Fibroblast of skin of left biceps (primary cell): ENCODE results near the gene FMN1.
"Not testable (repeated sequence)": the region's sequence is repeated elsewhere in the genome, so short reads cannot be mapped to it uniquely, and the experiment has no call there.

ENCODE experiments used
- DNase-seq, 2 experiments: peaks; one replicate each; pipeline ENCODE4 v3.0.0-alpha.2; 2013; ENCODE audit warnings: low read depth in 2 of 2

The FMN1 gene

GRCh38 chr15:33094336-33094735 is 100.2 kb downstream of the FMN1 start:
- no peak for DNase-seq

- DNase-seq: no peak
These were observed 101.3 kb downstream of the FMN1 start for GRCh38 chr15:33093222-33093621.

- DNase-seq: no peak
These were observed 102.4 kb downstream of the FMN1 start for GRCh38 chr15:33091983-33092693.

DNA sequence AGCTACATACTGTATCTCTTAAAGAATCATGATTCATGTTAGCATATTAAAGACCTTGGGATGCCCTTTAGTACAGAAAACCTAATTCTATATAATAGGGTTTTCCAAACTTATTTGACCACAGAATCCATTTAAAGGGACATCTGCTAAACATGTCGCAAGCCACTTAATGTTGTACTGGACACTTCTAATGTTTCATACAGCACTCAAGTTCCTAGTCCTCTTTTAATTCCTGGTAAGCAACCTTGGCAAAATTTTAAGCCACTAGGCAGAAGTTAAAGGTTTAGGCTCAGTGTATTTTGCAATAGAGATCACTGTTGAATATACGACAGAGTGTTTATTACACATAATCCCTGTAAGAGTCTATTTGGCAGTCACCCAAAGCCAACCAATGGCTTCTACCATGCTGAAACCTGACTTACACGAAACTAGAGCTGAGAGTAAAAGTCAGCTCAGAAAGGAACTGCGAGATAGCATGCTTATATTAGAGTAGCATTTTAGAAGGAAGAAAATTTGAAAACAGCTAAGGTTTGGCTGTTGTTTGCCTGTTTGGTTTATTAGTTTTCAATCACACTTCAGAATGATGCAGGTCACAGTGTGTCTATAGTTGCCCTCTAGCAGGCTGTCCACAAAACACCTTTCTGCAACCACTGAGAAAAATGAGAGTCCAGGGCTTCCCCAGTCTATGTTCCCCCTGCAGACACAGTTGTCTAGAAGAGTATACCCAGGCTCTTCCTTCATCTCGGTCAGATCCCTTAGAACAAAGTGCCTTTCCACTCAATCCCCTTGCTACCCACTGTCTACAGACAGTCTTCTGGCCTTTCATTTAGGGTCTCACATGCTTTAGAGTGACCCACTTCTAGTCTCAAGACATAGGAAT is 104.4 kb downstream of the FMN1 start:
- peak in 1 of 2 experiments; percentile 40 for DNase-seq

- no peak for DNase-seq
These were observed 105.2 kb downstream of the FMN1 start for GRCh38 chr15:33089165-33089877.

DNA sequence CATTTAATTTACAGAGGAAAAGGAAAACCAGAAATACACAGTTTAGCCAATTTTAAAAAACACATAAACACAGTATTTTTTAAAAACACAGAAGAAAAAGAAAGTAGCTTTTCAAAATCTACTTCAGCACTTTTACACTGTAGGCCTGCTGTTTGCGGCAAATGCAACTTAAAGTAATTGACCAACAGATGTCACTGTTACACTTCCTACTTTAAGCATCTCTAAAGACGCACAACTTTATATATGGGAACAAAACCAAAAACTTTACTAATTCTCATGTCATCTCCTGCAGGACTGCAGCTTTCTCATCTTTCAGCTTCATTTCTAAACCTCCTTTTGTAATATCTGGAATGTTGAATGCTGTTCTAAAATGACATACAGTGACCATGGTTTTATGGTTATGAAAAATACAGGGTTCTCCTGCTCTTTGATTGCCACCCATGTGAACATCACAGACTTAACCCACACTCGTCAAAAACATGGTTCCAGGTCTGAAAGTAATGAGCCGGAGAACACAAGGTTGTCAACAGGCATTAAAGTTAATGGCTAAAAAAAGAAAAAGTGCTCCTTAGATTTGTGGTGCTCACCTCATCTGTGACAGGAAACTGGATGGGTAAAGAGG is 107.9 kb downstream of the FMN1 start:
- peak in 1 of 2 experiments; percentile 53 for DNase-seq

GRCh38 chr15:33084661-33085060 is 109.9 kb downstream of the FMN1 start:
- DNase-seq: no peak

DNA sequence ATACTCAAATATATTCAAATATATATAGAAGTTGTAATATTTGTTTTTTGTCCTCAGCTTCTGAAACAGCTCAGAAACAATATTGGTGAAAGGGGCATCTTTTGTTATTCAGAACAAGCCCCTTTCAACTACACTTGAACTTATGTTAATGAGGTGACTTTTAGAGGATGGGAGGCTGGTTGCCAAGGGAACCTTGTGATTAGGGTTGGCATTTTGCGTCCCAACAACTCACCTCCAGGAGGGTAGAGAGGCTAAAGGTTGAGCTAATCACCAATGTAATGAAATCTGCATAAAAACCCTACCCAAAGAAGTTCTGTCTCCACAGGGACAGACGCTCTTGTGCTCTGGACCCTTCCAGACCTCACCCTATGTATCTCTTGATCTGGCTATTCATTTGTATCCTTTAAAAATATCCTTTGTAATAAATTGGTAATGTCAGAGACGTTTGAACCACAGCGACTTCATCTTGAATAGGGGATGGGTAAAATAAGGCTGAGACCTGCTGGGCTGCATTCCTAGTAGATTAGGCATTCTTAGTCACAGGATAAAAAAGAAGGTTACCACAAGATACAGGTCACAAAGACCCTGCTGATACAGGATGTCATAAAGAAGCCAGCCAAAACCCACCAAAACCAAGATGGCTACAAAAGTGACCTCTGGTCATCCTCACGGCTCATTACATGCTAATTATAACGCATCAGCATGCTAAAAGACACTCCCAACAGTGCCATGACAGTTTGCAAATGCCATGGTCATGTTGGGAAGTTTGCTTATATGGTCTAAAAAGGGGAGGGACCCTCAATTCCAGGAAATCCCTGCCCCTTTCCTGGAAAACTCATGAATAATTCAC is 111.1 kb downstream of the FMN1 start:
- no peak for DNase-seq

DNA sequence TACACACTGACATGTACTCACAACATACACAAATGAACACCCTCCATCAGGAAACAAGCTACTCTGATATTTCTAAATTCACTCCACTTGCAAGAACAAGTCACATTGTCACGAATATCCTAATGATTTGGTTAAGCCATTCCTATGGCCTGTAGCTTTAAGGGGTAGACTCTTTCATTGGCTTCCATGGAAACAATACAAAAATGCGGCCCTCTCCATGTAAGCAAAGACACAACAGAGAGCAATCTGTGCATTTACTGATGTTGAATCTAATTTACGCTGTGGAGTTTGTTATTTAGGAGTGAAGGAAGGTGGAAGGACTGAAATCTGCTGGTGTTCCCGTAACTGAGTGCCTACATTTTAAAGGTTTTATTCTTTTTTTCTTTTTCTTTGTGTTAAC is 114.5 kb downstream of the FMN1 start:
- no peak for DNase-seq

DNA sequence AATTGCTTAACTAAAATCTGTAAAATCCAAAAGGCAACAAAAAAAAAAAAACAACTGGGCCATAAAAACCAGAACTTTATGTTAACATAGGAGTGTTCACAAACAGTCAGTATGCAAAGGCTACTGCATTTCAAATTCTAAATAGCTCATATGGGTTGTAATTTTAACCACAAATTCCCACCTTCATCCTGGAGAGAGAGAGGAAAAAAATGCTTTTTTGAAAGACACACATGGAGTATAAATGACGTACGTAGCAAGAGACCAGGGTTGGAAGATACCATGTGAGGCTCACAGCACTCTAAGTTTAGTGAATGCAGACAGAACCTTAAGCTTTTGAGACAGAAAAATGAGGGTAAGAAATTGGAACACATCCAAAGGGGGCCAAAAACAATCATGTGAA is 115.9 kb downstream of the FMN1 start:
- no peak for DNase-seq

GRCh38 chr15:33076937-33077336 is 117.6 kb downstream of the FMN1 start:
- DNase-seq: no peak

DNA sequence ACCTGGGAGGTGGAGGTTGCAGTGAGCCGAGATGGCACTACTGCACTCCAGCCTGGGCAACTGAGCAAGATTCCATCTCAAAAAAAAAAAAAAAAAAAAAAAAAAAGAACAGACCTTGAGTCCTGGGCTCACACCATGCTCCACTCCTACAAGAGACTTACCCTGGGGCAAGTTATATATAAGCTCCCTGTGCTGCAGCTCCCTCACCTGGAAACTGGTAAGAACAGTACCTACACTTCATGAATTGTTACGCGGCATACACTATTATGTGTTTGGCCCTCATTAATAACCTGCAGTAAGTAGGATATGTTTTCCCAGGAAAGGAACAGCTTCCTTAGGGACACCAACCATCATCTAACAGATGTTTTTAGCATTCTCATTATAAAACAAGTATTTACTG is 119.6 kb downstream of the FMN1 start:
- DNase-seq: no peak

DNA sequence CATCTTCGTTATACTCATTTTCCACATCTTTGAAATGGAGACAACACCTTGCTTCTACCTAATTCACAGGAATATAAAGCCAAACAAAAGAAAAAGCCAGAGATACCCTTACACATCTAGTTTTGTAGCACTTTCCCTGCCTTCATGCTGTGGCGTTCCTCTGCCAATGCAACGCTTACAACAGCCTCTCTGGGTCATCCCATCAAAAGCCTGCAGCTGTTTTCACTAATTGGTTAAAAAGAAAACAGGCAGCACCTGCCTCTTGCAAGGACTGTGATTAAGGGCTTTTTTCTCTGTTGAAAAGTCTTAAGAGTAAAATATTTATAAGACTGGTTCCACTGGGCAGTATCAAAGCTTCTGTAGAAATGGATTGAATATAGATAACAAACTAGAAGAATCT is 120.3 kb downstream of the FMN1 start:
- no peak for DNase-seq

DNA sequence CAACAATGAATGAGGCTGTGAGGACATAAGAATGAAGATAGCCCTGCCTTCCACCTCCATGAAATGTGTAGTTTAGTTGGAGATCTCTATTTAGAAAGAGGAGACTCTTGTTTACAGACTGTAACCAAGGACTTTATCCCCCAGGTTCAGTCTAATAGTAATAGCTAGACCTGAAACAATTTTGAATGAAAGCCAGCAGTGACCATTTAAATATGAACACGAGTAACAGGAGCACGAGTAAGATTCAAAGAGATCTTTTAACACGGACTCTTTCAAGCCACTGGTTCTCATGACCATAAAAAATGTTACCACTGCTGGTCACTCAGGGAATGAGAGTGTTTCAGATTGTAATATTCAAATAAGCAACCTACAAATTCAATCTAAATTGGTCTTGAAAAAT is 123.1 kb downstream of the FMN1 start:
- no peak for DNase-seq

- not testable (repeated sequence) for DNase-seq
These were observed 124.6 kb downstream of the FMN1 start for GRCh38 chr15:33069903-33070302.

GRCh38 chr15:33069161-33069560 is 125.4 kb downstream of the FMN1 start:
- DNase-seq: no peak

- no peak for DNase-seq
These were observed 126.0 kb downstream of the FMN1 start for GRCh38 chr15:33068511-33068990.

DNA sequence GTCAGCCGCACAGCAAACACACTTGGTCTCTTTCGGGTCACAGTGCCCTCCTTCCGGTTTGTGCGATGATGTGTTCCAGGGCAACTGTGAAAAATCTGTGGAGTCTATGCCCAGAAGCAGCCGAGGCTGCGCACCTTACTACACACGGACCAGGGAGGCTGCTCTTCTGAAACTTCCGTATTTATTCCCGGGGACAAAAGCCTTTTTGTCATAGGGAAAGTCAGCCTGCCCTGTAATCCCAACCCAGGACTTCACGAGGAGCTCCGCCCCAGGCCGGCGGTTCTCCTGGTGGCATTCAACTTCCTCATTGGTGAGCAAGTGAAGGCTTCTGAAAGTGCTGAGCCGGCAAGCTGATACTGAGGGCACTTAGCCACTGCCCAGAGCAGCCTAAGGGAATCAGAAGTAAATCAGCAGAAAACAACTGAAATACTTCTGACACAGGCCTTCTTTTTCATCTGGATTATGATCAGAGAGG is 126.5 kb downstream of the FMN1 start:
- DNase-seq: no peak

GRCh38 chr15:33067456-33067855 is 127.1 kb downstream of the FMN1 start:
- peak; percentile 59 to 60 for DNase-seq

DNA sequence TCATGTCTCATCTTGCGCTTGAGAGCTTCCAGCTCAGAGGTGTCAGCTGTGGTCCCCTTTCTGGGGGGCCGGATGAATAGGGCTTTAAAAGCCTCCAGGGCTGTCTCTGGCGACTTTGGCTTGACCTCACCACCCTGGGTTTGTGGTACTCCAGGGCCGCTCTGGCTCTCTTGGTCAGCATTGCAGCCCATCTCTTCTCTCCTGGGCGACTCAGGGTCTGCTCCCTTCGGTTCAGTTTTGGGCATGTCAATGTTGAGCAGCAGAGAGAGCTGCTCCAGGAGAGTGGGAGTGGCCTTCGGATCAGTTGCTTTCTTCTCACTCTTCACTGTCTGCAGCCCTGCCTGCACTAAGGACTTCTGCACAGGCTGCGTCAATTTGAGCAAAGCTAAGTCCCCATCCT is 127.9 kb downstream of the FMN1 start:
- no peak for DNase-seq

GRCh38 chr15:33064878-33065277 is 129.6 kb downstream of the FMN1 start:
- DNase-seq: peak; percentile 48
